HFFc6 (cell line): ENCODE data around the gene GNA14. TPM values are rescaled to one million over a fixed set of nuclear protein-coding genes. Genes with fewer than 3 reads are reported as not detected.
"Not testable (repeated sequence)": the region's sequence is repeated elsewhere in the genome, so short reads cannot be mapped to it uniquely, and the experiment has no call there.

ENCODE experiments used
- DNase-seq: peaks from one replicate; pipeline ENCODE4 v3.0.0-alpha.2; 2018
- H3K27ac Mint-ChIP-seq: 2 replicates; pipeline ENCODE4 v1.8.0; 2020; ENCODE audit warnings: mild to moderate bottlenecking, mixed read lengths
- H3K27me3 Mint-ChIP-seq: 2 replicates; pipeline ENCODE4 v1.8.0; 2021; ENCODE audit warnings: mild to moderate bottlenecking, moderate library complexity, mixed read lengths; ENCODE audit not compliant: insufficient read depth
- H3K36me3 Mint-ChIP-seq: 2 replicates; pipeline ENCODE4 v1.8.0; 2021; ENCODE audit warnings: low read depth, mixed read lengths
- H3K4me1 Mint-ChIP-seq: 2 replicates; pipeline ENCODE4 v1.8.0; 2020; ENCODE audit warnings: low read depth, mixed read lengths
- H3K4me3 Mint-ChIP-seq: 2 replicates; pipeline ENCODE4 v1.8.0; 2020; ENCODE audit warnings: mild to moderate bottlenecking, moderate library complexity, mixed read lengths
- H3K9me3 Mint-ChIP-seq: 2 replicates; pipeline ENCODE4 v1.8.0; 2020; ENCODE audit warnings: mild to moderate bottlenecking, mixed read lengths
- CTCF ChIP-seq: fragments of 200-600 bp; sonication (generic); IDR thresholded peaks from 2 replicates; pipeline ENCODE4 v1.5.0; 2021; ENCODE audit warnings: antibody characterized with exemption, mild to moderate bottlenecking
- total RNA-seq, 6 experiments: library from RNA; stranded (reverse); fragmentation: NEBNext Ultra II Directional; extraction: Animal tissue kit (Norgen Biotek cat#: 25700); gene quantifications; 2 replicates in 1 of 6; 3 replicates in 5 of 6; pipeline ENCODE4 v1.2.3, GENCODE V29; 2021

Gene GNA14
- total RNA-seq, 6 experiments from 2014 or later: not detected

- Mint-ChIP-seq H3K9me3 (no peaks in the 10 kb centered on the region; the same call in 1 of the 2 replicates), H3K4me1 (no peaks in the 10 kb centered on the region), H3K27me3 (peaks cover 4% of the 10 kb centered on the region), H3K4me3 (no peak overlapping the region), H3K27ac (no peak overlapping the region), H3K36me3 (no peaks in the 10 kb centered on the region)
- DNase-seq: no peak
- TF ChIP-seq CTCF: no peak
Measured at GRCh38 chr9:77632652-77633051, 15.5 kb downstream of the GNA14 start.

- DNase-seq, H3K27me3 Mint-ChIP-seq, H3K4me3 Mint-ChIP-seq, H3K9me3 Mint-ChIP-seq, H3K4me1 Mint-ChIP-seq, H3K27ac Mint-ChIP-seq, H3K36me3 Mint-ChIP-seq: not testable (repeated sequence)
Measured at GRCh38 chr9:77628864-77629263, 19.3 kb downstream of the GNA14 start.

- Mint-ChIP-seq H3K27me3 (peaks cover 3% of the 10 kb centered on the region; the same call in 1 of the 2 replicates), H3K36me3 (no peaks in the 10 kb centered on the region), H3K9me3 (no peaks in the 10 kb centered on the region; the same call in 1 of the 2 replicates), H3K27ac (no peak overlapping the region), H3K4me1 (no peaks in the 10 kb centered on the region), H3K4me3 (no peak overlapping the region)
- DNase-seq: no peak
- no peak for TF ChIP-seq CTCF
Measured at GRCh38 chr9:77616191-77616590, 31.9 kb downstream of the GNA14 start.

GRCh38 chr9:77614645-77615044, 33.5 kb downstream of the GNA14 start:
- DNase-seq: no peak
- Mint-ChIP-seq H3K4me3 (no peak overlapping the region), H3K27me3 (peaks cover 11% of the 10 kb centered on the region; the same call in 1 of the 2 replicates), H3K27ac (no peak overlapping the region), H3K36me3 (no peaks in the 10 kb centered on the region), H3K9me3 (no peaks in the 10 kb centered on the region; the same call in 1 of the 2 replicates), H3K4me1 (no peaks in the 10 kb centered on the region)
- no peak for TF ChIP-seq CTCF

- H3K4me3 Mint-ChIP-seq: no peak overlapping the region
- DNase-seq: no peak
- no peaks in the 10 kb centered on the region for H3K36me3 Mint-ChIP-seq
- no peaks in the 10 kb centered on the region for H3K4me1 Mint-ChIP-seq
- no peaks in the 10 kb centered on the region for H3K9me3 Mint-ChIP-seq
- H3K27ac Mint-ChIP-seq: no peak overlapping the region
- peaks cover 16% of the 10 kb centered on the region for H3K27me3 Mint-ChIP-seq
- no peak for TF ChIP-seq CTCF
Measured at GRCh38 chr9:77606526-77606925, 41.6 kb downstream of the GNA14 start.

GRCh38 chr9:77605449-77606220, 42.5 kb downstream of the GNA14 start:
- DNase-seq: no peak
- no peak for TF ChIP-seq CTCF
- Mint-ChIP-seq H3K27ac (no peak overlapping the region), H3K4me3 (no peak overlapping the region), H3K27me3 (peaks cover 16% of the 10 kb centered on the region), H3K4me1 (no peaks in the 10 kb centered on the region), H3K36me3 (no peaks in the 10 kb centered on the region), H3K9me3 (no peaks in the 10 kb centered on the region)
